GF-D8 (cell line): ENCODE results near the gene SLX9.
"Not testable (repeated sequence)": the region's sequence is repeated elsewhere in the genome, so short reads cannot be mapped to it uniquely, and the experiment has no call there.

ENCODE experiments used
- DNase-seq: peaks from one replicate; lab custom pipeline; 2025; lab: John Stamatoyannopoulos, UW

The SLX9 gene

DNA sequence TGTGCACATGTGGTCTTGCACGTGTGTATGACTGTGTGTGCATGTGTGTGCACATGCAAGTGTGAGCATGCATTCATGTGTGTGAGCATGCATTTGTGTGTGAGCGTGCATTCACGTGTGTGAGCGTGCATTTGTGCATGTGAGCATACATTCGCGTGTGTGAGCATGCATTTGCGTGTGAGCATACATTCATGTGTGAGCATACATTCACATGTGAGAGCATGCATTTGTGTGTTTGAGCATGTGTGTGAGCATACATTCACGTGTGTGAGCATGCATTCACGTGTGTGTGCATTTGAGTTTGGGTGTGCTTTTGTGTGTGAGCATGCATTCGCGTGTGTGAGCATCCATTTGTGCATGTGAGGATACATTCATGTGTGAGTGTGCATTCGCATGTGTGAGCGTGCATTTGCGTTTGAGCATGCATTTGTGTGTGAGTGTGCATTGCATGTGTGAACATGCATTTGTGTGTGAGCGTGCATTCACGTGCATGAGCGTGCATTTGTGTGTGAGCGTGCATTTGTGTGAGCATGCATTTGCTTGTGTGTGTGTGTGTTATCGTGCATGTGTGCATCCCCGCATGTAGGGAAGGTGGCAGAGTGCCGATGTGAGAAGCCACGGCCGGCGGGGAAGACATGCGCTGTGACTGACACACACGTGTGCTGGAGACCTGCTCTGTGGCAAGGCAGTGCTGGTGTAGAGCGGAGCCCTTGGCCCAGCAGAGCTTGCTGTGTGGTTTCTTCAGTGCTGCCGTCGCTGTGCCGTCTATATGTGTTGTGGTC lies 37.4 kb upstream of the SLX9 start:
- no peak for DNase-seq

- DNase-seq: no peak
Observed at GRCh38 chr21:44903050-44903685, 36.7 kb upstream of the SLX9 start.

DNA sequence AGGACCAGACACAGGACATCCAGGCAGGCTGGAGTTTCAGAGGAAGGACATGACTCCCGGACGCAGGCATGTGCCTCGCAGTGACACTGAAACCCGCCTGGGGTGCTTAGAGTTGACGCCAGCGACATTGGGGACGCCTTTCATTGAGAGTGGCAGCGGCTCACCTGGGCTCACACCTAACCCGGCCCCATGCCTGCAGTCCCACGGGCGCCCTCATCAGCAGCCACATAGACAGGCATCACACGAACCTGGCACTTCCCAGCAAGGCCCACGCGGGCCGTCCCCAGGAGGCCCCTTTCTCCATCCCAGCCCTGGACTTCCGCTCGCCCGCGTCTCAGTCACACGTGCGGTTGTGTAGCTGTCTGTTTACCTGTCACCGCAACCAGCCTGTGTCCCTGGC lies 36.1 kb upstream of the SLX9 start:
- no peak for DNase-seq

DNA sequence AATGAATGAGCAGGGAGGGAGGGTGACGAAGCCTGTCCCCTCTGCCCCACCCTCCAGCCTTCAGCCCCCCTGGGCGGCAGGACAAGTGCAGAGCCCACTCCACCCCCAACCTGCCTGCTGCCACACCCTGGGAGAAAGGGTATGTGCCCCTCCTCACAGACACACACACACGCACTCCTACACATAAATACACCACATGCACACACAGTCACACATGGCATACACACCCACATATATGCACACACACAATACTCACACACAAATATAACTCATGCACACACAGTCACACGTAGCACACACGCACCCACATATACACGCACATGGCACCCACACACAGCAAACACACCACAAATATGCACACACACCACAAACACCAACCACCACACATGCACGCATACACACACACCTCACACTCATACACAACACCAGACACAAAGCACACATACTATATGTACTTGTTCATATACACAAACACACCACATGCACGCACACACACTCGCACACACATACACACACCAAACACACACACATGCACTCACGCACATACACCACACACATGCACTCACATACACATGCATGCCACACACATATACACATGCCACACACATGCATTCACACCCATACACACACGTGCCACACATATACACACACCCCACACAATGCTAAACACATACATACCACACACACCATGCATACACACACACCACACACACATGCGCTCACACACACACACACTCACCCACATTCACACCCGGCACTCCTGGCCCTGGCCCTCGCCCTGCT lies 35.5 kb upstream of the SLX9 start:
- DNase-seq: no peak

GRCh38 chr21:44905016-44905727 lies 34.7 kb upstream of the SLX9 start:
- no peak for DNase-seq

DNA sequence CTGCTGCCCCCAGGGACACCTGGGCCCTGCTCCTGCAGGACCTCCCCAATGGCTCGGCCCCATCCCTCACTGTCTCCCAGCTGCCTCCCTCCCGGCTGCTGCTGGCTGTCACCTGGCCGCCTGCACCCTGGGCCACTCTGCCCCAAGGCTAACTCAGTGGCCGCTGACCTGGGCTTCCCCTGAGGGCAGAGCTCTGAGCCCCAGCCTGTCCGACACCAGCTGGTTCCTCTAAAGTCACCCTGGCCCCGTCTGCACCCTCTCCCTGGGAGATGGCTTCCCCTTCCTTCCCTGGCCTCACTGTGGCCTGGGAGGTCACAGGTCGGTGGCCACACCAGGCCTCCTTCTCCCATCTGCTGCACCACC lies 34.1 kb upstream of the SLX9 start:
- no peak for DNase-seq

GRCh38 chr21:44907225-44907965 lies 32.4 kb upstream of the SLX9 start:
- no peak for DNase-seq

DNA sequence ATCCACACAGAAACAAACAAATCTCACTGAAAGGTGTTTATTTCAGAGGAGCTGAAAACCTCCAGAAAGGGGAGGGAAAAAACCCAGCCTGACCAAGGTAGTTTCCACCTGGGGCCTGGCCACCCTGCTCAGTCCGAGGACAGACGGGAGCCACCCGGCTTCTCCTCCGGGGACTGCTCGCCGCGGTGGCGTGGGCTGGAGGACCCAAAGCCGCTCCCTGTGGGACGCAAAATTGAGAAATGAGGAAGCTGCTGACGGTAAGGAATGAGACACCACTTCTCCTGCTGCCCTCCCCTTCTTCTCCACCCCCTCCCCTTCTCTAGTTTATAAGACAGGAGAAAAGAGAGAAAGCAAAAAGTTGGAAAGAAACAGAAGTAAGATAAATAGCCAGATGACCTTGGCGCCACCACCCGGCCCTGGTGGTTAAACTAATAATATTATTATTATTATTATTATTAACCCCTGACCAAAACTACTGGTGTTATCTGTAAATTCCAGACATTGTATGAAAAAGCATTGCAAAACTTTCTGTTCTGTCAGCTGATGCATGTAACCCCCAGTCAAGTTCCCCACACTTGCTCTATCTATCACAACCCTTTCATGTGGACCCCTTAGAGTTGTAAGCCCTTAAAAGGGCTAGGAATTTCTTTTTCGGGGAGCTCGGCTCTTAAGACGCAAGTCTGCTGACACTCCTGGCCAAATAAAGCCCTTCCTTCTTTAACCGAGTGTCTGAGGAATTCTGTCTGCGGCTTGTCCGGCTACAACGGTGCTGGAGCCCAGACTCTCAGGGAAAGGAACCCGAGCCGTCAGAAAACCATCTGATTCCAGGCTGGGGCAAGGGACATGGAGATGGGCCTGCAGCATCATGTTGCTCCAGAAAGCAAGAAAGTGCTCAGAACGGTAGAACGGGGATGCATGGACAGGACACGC lies 31.6 kb upstream of the SLX9 start:
- peak; percentile 45 for DNase-seq

DNA sequence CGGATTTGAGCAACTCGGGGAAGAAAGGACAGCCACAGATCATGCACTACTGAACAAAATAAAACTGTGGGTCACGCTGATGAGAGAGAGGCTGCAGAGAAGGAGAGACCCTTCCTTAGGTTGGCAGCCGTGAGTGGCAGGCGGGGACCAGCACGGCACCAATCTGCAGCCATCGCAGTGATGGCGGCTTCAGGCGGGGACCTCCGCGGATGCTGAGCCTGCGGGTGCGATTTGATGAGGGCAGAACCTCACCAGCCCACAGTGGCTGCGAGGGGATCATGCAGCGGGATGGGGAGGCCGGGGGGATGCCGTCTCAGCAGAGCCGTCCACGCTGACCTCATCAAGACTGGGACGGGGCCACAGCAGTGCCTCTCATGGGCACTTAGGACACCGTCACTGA lies 30.9 kb upstream of the SLX9 start:
- DNase-seq: no peak

- DNase-seq: no peak
Observed at GRCh38 chr21:44909719-44910118, 30.1 kb upstream of the SLX9 start.

DNA sequence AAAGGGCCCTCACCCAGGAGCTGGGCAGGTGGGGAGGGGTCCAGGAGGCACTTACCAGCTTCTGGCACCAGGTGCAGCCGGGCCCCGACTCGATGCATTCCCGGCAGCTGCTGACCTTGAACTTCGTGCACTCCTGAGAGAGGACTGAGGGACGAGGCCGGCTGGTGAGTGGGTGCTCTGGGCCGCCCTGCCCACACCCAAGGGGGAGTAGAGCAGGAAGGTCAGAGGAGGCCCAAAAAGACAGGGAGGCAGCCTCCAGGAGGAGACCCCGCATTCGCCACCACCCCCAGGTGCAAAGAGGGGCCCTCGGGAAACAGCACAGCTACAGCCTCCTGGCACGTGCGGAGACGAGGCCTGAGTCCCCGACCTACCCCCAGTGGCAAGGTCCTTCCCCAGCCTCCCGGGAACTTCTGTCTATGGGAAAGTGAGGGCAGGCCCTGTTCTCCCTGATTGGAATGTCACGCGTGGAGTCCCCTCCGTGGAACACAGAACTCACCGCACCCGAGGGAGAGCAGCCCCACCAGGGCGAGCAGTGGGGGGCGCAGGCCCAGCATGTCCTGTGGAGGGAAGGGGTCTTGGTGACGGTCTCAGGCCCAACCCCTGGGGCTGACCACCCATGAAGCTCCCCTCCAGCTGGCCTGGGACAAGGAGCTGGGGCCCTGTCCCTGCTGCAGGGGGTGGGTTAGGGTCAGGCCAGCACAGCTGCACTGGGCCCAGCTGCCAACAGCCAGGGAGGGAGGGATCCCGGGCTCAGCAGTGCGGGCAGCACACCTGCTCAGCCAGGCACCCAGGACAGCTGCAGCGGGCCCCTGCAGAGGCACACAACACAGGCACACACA lies 29.4 kb upstream of the SLX9 start:
- no peak for DNase-seq

DNA sequence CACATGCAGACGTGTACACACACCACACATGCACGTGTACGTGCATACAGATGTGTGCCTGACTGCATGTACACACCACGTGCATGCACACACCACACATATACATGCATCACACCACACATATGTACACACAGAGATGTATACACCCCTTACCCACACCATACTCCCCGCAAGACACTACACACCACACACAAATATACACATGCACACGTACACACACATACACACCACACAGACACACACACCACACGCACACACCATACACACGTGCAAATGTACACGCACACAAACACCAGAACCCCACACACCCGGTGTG lies 28.8 kb upstream of the SLX9 start:
- DNase-seq: no peak

DNA sequence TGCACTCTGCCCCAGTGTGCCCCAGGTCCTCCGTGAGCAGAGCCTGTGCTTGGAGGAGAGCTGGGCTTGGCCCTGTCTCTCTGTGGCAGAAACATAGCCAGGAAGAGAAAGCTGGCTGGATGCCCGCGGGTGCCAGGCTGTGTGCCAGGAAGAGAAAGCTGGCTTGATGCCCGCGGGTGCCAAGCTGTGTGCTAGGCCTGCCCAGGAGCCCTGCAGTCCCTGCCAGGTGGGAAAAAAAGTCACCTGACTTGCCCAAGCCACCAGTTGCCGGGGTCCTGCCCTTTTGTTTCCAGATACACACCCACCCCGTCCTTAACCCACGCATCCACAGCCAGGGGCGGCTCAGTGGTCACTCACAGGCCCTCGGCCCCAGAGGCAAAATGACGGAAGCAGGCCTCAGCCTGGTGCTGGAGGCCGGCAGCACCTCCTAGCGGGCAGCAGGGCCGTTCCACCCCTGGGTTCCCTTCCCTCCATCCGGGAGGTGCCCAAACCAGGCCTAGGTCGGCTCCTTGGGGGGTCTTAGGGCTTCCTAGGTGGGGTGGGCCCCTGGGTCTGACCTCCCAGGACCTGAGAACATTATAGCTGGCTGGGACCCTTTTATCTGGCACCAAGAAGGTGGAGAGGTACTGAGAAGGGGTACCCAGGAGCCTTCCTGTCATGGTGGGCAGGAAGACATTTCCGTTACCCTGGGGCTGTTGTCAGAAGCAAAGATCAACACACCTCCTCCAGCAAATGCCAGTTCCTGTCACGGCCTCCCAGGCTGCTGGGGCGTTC lies 28.3 kb upstream of the SLX9 start:
- DNase-seq: no peak

GRCh38 chr21:44912158-44912473 lies 27.7 kb upstream of the SLX9 start:
- DNase-seq: no peak

DNA sequence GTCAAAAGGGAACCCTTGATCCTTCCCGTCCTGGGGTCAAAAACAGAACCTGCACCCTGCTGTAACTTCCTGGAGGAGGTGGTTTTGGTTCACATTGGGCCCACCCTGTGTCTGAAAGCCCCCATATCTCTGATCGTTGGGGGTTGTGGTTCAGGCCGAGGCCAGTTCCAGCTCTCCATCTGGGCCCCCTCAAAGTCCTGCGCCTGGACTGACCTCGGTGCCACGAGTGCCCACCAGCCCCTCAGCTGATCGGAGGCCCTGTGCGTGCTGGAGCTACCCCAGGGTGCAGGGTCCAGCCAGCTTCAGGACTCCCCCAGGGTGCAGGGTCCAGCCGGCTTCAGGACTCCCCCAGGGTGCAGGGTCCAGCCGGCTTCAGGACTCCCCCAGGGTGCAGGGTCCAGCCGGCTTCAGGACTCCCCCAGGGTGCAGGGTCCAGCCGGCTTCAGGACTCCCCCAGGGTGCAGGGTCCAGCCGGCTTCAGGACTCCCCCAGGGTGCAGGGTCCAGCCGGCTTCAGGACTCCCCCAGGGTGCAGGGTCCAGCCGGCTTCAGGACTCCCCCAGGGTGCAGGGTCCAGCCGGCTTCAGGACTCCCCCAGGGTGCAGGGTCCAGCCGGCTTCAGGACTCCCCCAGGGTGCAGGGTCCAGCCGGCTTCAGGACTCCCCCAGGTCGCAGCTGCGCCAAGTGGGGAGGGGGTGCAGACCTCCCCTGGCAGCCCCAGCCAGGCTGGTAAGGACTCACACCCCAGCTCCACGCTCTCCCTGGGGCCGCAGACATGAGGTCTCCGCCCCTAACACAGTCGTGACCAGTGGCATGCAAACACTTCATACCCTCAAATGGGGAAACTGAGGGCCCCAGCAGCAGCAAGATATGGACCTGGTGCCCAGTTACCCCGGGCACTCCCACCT lies 27.1 kb upstream of the SLX9 start:
- not testable (repeated sequence) for DNase-seq

- DNase-seq: no peak
Observed at GRCh38 chr21:44913425-44914175, 26.2 kb upstream of the SLX9 start.

GRCh38 chr21:44914176-44914874 lies 25.5 kb upstream of the SLX9 start:
- peak; percentile 81 for DNase-seq
